GM06990 (cell line): Measurements from ENCODE around the gene HLA-A.
"Not testable (repeated sequence)": the region's sequence is repeated elsewhere in the genome, so short reads cannot be mapped to it uniquely, and the experiment has no call there.

ENCODE experiments used
- DNase-seq: peaks from one replicate; pipeline ENCODE4 v3.0.0-alpha.2; 2011; ENCODE audit not compliant: insufficient read length; ENCODE audit errors: extremely low read depth
- H3K27me3 ChIP-seq: replicated peaks from 2 replicates; pipeline ENCODE4 v1.6.0; 2011; ENCODE audit warnings: low read length; ENCODE audit not compliant: control insufficient read depth, insufficient read depth
- H3K36me3 ChIP-seq: 2 replicates; pipeline ENCODE4 v1.5.1; 2011; ENCODE audit warnings: low read length; ENCODE audit not compliant: control insufficient read depth, insufficient read depth
- H3K4me3 ChIP-seq: replicated peaks from 2 replicates; pipeline ENCODE4 v1.5.1; 2011; ENCODE audit warnings: low read depth, mild to moderate bottlenecking, control low read depth, low read length
- TF ChIP-seq, protein P1 (sequence below): IDR thresholded peaks from 2 replicates; pipeline ENCODE4 v1.5.1; 2011; ENCODE audit warnings: low read length, control low read depth, mild to moderate bottlenecking, inconsistent platforms; ENCODE audit not compliant: insufficient read depth, poor library complexity, severe bottlenecking

The HLA-A gene

DNA sequence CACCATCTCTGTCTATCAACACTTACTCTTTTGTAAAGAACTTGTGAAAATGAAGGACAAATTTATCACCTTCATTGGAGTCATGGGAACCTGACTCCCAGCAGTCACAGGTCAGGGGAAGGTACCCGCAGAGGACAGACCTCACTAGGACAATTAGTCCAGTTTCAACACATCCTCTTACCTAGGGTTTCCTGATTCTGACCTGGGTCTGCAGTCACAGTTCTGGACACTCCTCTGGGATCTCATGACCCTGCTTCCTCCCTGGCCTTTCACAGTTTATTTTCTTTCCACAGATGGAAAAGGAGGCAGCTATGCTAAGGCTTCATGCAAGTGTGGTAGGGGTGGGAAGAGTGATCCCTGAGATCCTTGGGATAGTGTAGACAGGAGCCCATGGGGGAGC lies 15.7 kb downstream of the HLA-A start:
- Histone ChIP-seq H3K27me3 (no peaks in the 10 kb centered on the region), H3K36me3 (no peaks in the 10 kb centered on the region), H3K4me3 (no peak overlapping the region)
- TF ChIP-seq, protein P1, sequence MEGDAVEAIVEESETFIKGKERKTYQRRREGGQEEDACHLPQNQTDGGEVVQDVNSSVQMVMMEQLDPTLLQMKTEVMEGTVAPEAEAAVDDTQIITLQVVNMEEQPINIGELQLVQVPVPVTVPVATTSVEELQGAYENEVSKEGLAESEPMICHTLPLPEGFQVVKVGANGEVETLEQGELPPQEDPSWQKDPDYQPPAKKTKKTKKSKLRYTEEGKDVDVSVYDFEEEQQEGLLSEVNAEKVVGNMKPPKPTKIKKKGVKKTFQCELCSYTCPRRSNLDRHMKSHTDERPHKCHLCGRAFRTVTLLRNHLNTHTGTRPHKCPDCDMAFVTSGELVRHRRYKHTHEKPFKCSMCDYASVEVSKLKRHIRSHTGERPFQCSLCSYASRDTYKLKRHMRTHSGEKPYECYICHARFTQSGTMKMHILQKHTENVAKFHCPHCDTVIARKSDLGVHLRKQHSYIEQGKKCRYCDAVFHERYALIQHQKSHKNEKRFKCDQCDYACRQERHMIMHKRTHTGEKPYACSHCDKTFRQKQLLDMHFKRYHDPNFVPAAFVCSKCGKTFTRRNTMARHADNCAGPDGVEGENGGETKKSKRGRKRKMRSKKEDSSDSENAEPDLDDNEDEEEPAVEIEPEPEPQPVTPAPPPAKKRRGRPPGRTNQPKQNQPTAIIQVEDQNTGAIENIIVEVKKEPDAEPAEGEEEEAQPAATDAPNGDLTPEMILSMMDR: no peak
- no peak for DNase-seq

DNA sequence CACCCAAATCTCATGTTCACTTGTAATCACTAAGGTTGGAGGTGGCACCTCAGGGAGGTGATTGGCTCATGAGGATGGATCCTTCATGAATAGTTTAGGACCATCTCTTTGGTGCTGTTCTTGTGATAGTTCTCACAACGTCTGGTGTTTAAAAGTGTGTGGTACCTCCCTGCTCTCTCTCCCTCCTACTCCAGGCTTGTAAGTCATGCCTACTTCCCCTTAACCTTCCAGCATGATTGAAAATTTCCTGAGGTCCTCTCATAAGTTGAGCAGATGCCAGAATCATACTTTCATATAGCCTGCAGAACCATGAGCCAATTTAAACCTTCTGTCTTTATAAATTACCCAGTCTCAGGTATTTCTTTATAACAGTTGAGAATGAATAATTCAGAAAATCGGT lies 16.6 kb downstream of the HLA-A start:
- H3K4me3 ChIP-seq: no peak overlapping the region
- TF ChIP-seq, protein P1: no peak
- no peaks in the 10 kb centered on the region for H3K27me3 ChIP-seq
- DNase-seq: no peak
- H3K36me3 ChIP-seq: no peaks in the 10 kb centered on the region

DNA sequence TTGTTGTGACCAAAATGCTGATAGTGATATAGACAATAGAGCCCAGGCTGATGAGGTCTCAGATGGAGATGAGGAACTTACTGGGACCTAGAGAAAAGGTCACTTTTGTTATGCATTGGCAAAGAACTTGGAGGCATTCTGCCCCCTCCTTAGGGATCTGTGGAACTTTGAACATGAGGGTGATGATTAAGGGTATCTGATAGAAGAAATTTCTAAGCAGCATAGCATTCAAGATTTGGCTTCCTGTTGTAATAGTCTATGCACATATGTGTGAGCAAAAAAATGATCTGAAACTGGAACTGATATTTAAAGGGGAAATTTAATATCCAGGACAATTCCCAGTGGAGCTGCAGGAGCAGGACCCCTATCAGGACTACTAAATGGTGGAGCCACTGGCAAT lies 17.1 kb downstream of the HLA-A start:
- H3K4me3 ChIP-seq: no peak overlapping the region
- no peaks in the 10 kb centered on the region for H3K27me3 ChIP-seq
- no peak for DNase-seq
- no peaks in the 10 kb centered on the region for H3K36me3 ChIP-seq
- TF ChIP-seq, protein P1: no peak

DNA sequence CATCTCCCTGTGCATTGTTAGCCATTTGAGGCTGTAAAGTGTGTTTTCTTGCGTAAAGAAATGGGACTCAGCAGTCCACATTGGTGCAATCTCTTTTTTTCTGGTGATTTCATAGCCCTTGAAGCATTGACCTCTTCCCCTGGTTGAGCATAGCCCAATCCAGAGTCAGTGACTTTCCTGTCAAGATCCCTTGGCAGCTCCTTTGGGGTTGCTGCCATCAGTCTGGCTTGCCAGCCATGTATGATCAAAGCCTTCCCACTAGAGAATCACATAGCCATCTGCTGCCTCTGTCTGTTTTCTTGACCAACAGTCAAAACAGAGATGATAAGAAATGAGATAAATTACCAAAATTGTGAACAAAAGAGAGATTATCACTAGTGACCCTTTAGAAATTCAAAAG lies 19.6 kb downstream of the HLA-A start:
- TF ChIP-seq, protein P1: no peak
- DNase-seq: no peak

DNA sequence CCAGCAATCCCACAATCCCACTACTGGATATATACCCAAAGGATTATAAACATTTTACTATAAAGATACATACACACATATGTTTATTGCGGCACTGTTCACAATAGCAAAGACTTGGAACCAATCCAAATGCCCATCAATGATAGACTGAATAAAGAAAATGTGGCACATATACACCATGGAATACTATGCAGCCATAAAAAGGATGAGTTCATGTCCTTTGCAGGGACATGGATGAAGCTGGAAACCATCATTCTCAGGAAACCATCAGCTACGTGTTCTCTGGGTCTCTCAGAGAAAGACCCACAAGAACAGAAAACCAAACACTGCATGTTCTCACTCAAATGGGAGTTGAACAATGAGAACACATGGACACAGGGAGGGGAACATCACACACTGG lies 21.4 kb downstream of the HLA-A start:
- not testable (repeated sequence) for H3K36me3 ChIP-seq, H3K27me3 ChIP-seq, H3K4me3 ChIP-seq, DNase-seq

More for the DNA sequence above, 19.6 kb downstream of the HLA-A start:
- Histone ChIP-seq H3K27me3 (no peaks in the 10 kb centered on the region), H3K4me3 (no peak overlapping the region), H3K36me3 (no peaks in the 10 kb centered on the region)

DNA sequence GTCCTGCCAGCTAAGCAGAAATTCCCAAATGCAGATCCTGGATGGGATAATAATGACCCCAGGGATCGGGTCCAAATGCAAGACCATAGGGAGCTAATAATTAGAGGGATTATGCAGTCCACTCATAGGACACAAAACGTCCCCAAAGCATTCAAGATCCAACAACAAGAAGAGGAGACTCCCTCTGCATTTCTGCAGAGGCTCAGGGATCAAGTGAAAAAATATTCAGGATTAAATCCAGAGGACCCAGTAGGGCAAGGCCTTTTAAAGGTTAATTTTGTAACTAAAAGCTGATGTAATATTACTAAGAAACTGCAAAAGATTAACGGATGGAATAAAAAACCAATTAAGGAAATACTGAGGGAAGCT lies 22.2 kb downstream of the HLA-A start:
- no peak for DNase-seq
- TF ChIP-seq, protein P1: no peak
- Histone ChIP-seq H3K27me3 (no peaks in the 10 kb centered on the region), H3K4me3 (peak overlapping the region; percentile 44), H3K36me3 (no peaks in the 10 kb centered on the region)
